Liver (tissue), 9 donors: Measurements from ENCODE around the gene SOCS4. TPM values are rescaled to one million over a fixed set of nuclear protein-coding genes. Genes with fewer than 3 reads are reported as not detected.

Experiments
- DNase-seq: peaks from one replicate; pipeline ENCODE4 v3.0.0-alpha.2; 2017; ENCODE audit warnings: low spot score
- H3K27ac ChIP-seq, 2 donors: one replicate each; pipeline ENCODE4 v1.7.0; 2013; ENCODE audit warnings: inconsistent platforms in 2 of 2, low read length in 2 of 2, control low read depth in 1 of 2, low read depth in 1 of 2, mild to moderate bottlenecking in 1 of 2
- H3K27me3 ChIP-seq, 4 donors: one replicate each; pipeline versions ENCODE4 v1.6.1 to v1.7.0; 2013; ENCODE audit warnings: low read length in 3 of 4, inconsistent platforms in 1 of 4, mild to moderate bottlenecking in 1 of 4, moderate library complexity in 1 of 4; ENCODE audit not compliant: control insufficient read depth in 4 of 4, insufficient read depth in 4 of 4
- H3K36me3 ChIP-seq, 4 donors: one replicate each; pipeline versions ENCODE4 v1.6.1 to v1.7.0; 2013; ENCODE audit warnings: low read length in 3 of 4, mild to moderate bottlenecking in 3 of 4, low read depth in 1 of 4, moderate library complexity in 1 of 4; ENCODE audit not compliant: control insufficient read depth in 4 of 4, insufficient read depth in 3 of 4
- H3K4me1 ChIP-seq, 4 donors: one replicate each; pipeline versions ENCODE4 v1.6.1 to v1.7.0; 2013; ENCODE audit warnings: low read length in 3 of 4, mild to moderate bottlenecking in 3 of 4, moderate library complexity in 1 of 4; ENCODE audit not compliant: control insufficient read depth in 4 of 4, insufficient read depth in 4 of 4
- H3K4me3 ChIP-seq, 3 donors: one replicate each; pipeline versions ENCODE4 v1.6.1 to v1.7.0; 2013; ENCODE audit warnings: low read length in 3 of 3, control low read depth in 1 of 3, low read depth in 1 of 3, mild to moderate bottlenecking in 1 of 3
- H3K9ac ChIP-seq, 2 donors: one replicate each; pipeline ENCODE4 v1.7.0; 2013; ENCODE audit warnings: low read length in 2 of 2, mild to moderate bottlenecking in 2 of 2, moderate library complexity in 2 of 2, control low read depth in 1 of 2, low read depth in 1 of 2
- H3K9me3 ChIP-seq, 4 donors: one replicate each; pipeline versions ENCODE4 v1.6.1 to v1.7.0; 2013; ENCODE audit warnings: low read length in 3 of 4; ENCODE audit not compliant: control insufficient read depth in 4 of 4
- EGR1 ChIP-seq, 2 donors: IDR thresholded peaks; 2 replicates each; pipeline ENCODE4 v1.6.1; 2016 to 2018; ENCODE audit warnings: antibody characterized with exemption in 2 of 2, low read depth in 2 of 2
- FOXA1 ChIP-seq: IDR thresholded peaks from 2 replicates; pipeline ENCODE4 v1.6.1; 2016; ENCODE audit warnings: antibody characterized with exemption
- FOXA2 ChIP-seq: IDR thresholded peaks from 2 replicates; pipeline ENCODE4 v1.6.1; 2016; ENCODE audit warnings: antibody characterized with exemption
- GABPA ChIP-seq, 2 donors: IDR thresholded peaks in 1 of 2; conservative IDR thresholded peaks in 1 of 2; 2 replicates each; pipeline ENCODE4 v1.6.1; 2016; ENCODE audit warnings: antibody characterized with exemption in 2 of 2, mild to moderate bottlenecking in 1 of 2, moderate library complexity in 1 of 2
- HNF4A ChIP-seq, 2 donors: conservative IDR thresholded peaks; 2 replicates each; pipeline ENCODE4 v1.6.1; 2016; ENCODE audit warnings: antibody characterized with exemption in 2 of 2, mild to moderate bottlenecking in 2 of 2
- NR2F2 ChIP-seq: IDR thresholded peaks from 2 replicates; pipeline ENCODE4 v1.6.1; 2016; ENCODE audit warnings: antibody characterized with exemption
- RAD21 ChIP-seq, 2 donors: IDR thresholded peaks; 2 replicates each; pipeline ENCODE4 v1.6.1; 2016; ENCODE audit warnings: antibody characterized with exemption in 2 of 2, mild to moderate bottlenecking in 2 of 2
- RXRA ChIP-seq, 2 donors: IDR thresholded peaks; 2 replicates each; pipeline ENCODE4 v1.6.1; 2017 to 2018; ENCODE audit warnings: antibody characterized with exemption in 2 of 2, mild to moderate bottlenecking in 1 of 2
- SP1 ChIP-seq: IDR thresholded peaks from 2 replicates; pipeline ENCODE4 v1.6.1; 2018; ENCODE audit warnings: antibody characterized with exemption, mild to moderate bottlenecking
- TAF1 ChIP-seq: conservative IDR thresholded peaks from 2 replicates; pipeline ENCODE4 v1.6.1; 2016; ENCODE audit warnings: antibody characterized with exemption, mild to moderate bottlenecking
- YY1 ChIP-seq: IDR thresholded peaks from 2 replicates; pipeline ENCODE4 v1.6.1; 2016; ENCODE audit warnings: antibody characterized with exemption, mild to moderate bottlenecking
- WGBS: extraction: QIAGEN DNeasy Blood & Tissue Kit; methylation state at CpG from one replicate; pipeline ENCODE4 v1.1.7; 2013; 5-methylcytosine and 5-hydroxymethylcytosine counted together
- polyA plus RNA-seq, 2 donors: library from polyadenylated mRNA; stranded (reverse) in 1 of 2; unstranded in 1 of 2; fragments of 200-250 nt in 1 of 2; fragments of >200 nt in 1 of 2; fragmentation: Nextera tagmentation in 1 of 2; extraction: Ambion mirVana in 1 of 2; gene quantifications; one replicate each; pipeline versions ENCODE4 v1.2.1 to v1.2.3, GENCODE V29; 2013 to 2015
- total RNA-seq, 2 donors: library from RNA; depleted of rRNA; stranded (reverse); fragments of >200 nt; gene quantifications; one replicate each; pipeline ENCODE4 v1.2.3, GENCODE V29; 2014
- TF ChIP-seq, protein P1 (sequence below): IDR thresholded peaks from 2 replicates; pipeline ENCODE4 v1.6.1; 2016; ENCODE audit warnings: antibody characterized with exemption
- TF ChIP-seq, protein P2 (sequence below): IDR thresholded peaks from 2 replicates; pipeline ENCODE4 v1.6.1; 2016; ENCODE audit warnings: antibody characterized with exemption, mild to moderate bottlenecking
- TF ChIP-seq, protein P3 (sequence below): IDR thresholded peaks from 2 replicates; pipeline ENCODE4 v1.6.1; 2016; ENCODE audit warnings: antibody characterized with exemption
- TF ChIP-seq, protein P4 (sequence below): IDR thresholded peaks from 2 replicates; pipeline ENCODE4 v1.6.1; 2016; ENCODE audit warnings: antibody characterized with exemption
- TF ChIP-seq, protein P5 (sequence below): fragments of 150-350 bp; IDR thresholded peaks from 2 replicates; pipeline ENCODE4 v1.5.1; 2017; ENCODE audit warnings: improper control_type of control experiment, low read depth, low read length; ENCODE audit not compliant: missing input control
- donor health status: healthy.
- donor health status: healthy.
- donor health status: healthy.
- donor health status: healthy.
- donor health status: healthy.

The SOCS4 gene
- total and polyA plus RNA-seq, 4 donors = 2.2 to 7.4 (median 6.0) TPM

DNA sequence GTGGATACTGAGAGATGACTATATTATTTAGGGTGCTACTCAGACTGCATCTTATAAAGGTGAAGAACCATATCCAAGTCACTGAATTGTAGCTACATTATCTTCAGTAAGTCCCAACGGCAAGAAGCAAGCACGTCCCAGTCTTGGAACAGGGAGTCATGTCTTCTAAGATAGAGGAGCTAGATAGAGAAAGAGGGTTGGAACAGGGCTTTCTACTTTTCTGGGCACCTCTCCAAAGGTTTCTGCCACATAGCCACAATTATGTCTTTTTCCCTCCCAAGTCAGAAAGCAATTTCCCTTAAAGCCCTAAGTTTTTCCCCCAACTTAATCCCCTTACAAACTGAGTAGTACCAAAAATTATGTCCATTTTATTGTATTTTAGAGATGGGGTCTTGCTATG lies 46.8 kb downstream of the SOCS4 start:
- H3K4me3 ChIP-seq = no peak overlapping the region
- no peak for DNase-seq
- 77% methylated on average over 2 of the region's 2 CpGs for WGBS
- H3K27ac ChIP-seq = no peak overlapping the region
- H3K27me3 ChIP-seq = no peaks in the 10 kb centered on the region
- TF ChIP-seq RXRA (IDR thresholded peaks at IDR 0.05) = no peak
- TF ChIP-seq, protein P1, sequence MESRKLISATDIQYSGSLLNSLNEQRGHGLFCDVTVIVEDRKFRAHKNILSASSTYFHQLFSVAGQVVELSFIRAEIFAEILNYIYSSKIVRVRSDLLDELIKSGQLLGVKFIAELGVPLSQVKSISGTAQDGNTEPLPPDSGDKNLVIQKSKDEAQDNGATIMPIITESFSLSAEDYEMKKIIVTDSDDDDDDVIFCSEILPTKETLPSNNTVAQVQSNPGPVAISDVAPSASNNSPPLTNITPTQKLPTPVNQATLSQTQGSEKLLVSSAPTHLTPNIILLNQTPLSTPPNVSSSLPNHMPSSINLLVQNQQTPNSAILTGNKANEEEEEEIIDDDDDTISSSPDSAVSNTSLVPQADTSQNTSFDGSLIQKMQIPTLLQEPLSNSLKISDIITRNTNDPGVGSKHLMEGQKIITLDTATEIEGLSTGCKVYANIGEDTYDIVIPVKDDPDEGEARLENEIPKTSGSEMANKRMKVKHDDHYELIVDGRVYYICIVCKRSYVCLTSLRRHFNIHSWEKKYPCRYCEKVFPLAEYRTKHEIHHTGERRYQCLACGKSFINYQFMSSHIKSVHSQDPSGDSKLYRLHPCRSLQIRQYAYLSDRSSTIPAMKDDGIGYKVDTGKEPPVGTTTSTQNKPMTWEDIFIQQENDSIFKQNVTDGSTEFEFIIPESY = no peak
- TF ChIP-seq, protein P2, sequence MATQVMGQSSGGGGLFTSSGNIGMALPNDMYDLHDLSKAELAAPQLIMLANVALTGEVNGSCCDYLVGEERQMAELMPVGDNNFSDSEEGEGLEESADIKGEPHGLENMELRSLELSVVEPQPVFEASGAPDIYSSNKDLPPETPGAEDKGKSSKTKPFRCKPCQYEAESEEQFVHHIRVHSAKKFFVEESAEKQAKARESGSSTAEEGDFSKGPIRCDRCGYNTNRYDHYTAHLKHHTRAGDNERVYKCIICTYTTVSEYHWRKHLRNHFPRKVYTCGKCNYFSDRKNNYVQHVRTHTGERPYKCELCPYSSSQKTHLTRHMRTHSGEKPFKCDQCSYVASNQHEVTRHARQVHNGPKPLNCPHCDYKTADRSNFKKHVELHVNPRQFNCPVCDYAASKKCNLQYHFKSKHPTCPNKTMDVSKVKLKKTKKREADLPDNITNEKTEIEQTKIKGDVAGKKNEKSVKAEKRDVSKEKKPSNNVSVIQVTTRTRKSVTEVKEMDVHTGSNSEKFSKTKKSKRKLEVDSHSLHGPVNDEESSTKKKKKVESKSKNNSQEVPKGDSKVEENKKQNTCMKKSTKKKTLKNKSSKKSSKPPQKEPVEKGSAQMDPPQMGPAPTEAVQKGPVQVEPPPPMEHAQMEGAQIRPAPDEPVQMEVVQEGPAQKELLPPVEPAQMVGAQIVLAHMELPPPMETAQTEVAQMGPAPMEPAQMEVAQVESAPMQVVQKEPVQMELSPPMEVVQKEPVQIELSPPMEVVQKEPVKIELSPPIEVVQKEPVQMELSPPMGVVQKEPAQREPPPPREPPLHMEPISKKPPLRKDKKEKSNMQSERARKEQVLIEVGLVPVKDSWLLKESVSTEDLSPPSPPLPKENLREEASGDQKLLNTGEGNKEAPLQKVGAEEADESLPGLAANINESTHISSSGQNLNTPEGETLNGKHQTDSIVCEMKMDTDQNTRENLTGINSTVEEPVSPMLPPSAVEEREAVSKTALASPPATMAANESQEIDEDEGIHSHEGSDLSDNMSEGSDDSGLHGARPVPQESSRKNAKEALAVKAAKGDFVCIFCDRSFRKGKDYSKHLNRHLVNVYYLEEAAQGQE = no peak
- TF ChIP-seq, protein P3, sequence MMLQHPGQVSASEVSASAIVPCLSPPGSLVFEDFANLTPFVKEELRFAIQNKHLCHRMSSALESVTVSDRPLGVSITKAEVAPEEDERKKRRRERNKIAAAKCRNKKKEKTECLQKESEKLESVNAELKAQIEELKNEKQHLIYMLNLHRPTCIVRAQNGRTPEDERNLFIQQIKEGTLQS = no peak
- TF ChIP-seq, protein P4, sequence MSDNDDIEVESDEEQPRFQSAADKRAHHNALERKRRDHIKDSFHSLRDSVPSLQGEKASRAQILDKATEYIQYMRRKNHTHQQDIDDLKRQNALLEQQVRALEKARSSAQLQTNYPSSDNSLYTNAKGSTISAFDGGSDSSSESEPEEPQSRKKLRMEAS = no peak
- no peak for TF ChIP-seq RAD21 (IDR thresholded peaks at IDR 0.05)
- H3K36me3 ChIP-seq = no peaks in the 10 kb centered on the region
- H3K9me3 ChIP-seq = no peaks in the 10 kb centered on the region
- no peaks in the 10 kb centered on the region for H3K4me1 ChIP-seq
- no peak overlapping the region for H3K9ac ChIP-seq

DNA sequence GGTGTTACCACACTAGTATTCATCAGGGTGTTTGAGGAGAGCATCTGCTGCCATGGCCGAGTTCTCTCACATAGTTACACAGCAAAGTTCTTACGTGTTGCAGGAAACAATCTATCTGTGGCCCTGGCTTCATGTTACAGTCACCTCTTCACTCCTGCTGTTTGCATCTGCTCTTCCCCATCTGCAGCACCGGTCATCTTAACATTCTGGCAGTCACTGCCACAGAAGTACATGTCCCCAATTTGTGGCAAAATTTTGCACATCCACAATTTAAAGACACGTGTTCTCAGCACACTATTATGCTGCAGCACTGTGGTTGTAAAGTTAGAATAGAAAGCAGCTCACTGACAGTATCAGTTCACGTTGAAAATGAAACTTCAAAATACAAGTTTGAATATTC lies 47.6 kb downstream of the SOCS4 start:
- WGBS = 32% methylated on average over 5 of the region's 5 CpGs
- Histone ChIP-seq H3K9me3 (no peaks in the 10 kb centered on the region), H3K4me3 (no peak overlapping the region), H3K27ac (no peak overlapping the region), H3K9ac (no peak overlapping the region), H3K27me3 (no peaks in the 10 kb centered on the region), H3K36me3 (no peaks in the 10 kb centered on the region), H3K4me1 (no peaks in the 10 kb centered on the region)
- TF ChIP-seq, protein P3 = no peak
- no peak for TF ChIP-seq NR2F2
- no peak for TF ChIP-seq SP1
- no peak for TF ChIP-seq EGR1 (IDR thresholded peaks at IDR 0.05; ENCODE audit: low read depth in 2 of 2)
- TF ChIP-seq, protein P4 = no peak
- TF ChIP-seq FOXA1 = no peak
- no peak for TF ChIP-seq RAD21 (IDR thresholded peaks at IDR 0.05)
- TF ChIP-seq HNF4A (conservative IDR thresholded peaks at IDR 0.05) = no peak
- no peak for DNase-seq

DNA sequence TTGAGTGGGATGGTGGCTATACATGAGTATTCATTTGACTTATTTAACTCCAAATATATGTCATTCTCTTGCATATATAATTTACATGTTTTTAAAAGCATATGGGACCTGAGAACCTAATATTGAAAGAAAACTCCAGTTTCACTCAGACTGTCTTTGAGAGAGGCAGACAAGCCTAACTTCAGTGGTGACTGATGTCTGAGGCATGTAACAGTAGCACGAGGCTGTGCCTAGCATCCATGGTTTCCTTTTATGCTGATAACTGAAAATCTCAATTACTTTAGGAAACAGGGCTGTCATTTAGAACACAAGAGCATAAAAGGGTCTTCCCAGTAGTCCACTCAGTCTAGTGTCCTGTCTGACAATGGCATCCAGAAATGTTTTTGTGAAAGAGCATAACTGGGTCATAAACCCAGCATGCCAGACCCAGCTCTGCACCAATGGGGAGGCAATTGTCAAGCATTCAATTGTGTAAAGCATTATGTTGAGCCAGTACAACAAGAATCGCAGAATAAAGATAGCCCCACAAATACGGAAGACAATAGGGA lies 48.7 kb downstream of the SOCS4 start:
- H3K36me3 ChIP-seq = no peaks in the 10 kb centered on the region
- H3K4me3 ChIP-seq = no peak overlapping the region
- WGBS = 90% methylated on average over 3 of the region's 3 CpGs
- H3K27ac ChIP-seq = no peak overlapping the region
- no peaks in the 10 kb centered on the region for H3K27me3 ChIP-seq
- no peaks in the 10 kb centered on the region for H3K4me1 ChIP-seq
- DNase-seq = no peak
- TF ChIP-seq, protein P3 = no peak
- TF ChIP-seq EGR1 (IDR thresholded peaks at IDR 0.05; ENCODE audit: low read depth in 2 of 2) (no peak), RXRA (IDR thresholded peaks at IDR 0.05) (no peak), HNF4A (conservative IDR thresholded peaks at IDR 0.05) (no peak), YY1 (no peak), GABPA (IDR thresholded peaks at IDR 0.05 in 1 of 2, conservative IDR thresholded peaks at IDR 0.05 in 1 of 2) (no peak), FOXA2 (no peak), TAF1 (no peak), SP1 (no peak), NR2F2 (no peak), RAD21 (IDR thresholded peaks at IDR 0.05) (no peak)
- TF ChIP-seq, protein P4 = no peak
- TF ChIP-seq, protein P5, sequence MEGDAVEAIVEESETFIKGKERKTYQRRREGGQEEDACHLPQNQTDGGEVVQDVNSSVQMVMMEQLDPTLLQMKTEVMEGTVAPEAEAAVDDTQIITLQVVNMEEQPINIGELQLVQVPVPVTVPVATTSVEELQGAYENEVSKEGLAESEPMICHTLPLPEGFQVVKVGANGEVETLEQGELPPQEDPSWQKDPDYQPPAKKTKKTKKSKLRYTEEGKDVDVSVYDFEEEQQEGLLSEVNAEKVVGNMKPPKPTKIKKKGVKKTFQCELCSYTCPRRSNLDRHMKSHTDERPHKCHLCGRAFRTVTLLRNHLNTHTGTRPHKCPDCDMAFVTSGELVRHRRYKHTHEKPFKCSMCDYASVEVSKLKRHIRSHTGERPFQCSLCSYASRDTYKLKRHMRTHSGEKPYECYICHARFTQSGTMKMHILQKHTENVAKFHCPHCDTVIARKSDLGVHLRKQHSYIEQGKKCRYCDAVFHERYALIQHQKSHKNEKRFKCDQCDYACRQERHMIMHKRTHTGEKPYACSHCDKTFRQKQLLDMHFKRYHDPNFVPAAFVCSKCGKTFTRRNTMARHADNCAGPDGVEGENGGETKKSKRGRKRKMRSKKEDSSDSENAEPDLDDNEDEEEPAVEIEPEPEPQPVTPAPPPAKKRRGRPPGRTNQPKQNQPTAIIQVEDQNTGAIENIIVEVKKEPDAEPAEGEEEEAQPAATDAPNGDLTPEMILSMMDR = no peak
- no peak overlapping the region for H3K9ac ChIP-seq
- H3K9me3 ChIP-seq = no peaks in the 10 kb centered on the region
